ENCODE data around the gene MAMDC2.

The MAMDC2 gene

GRCh38 chr9:70143394-70144130, 99.9 kb downstream of the MAMDC2 start:
- ATAC-seq, result no peak
- Mint-ChIP-seq H3K36me3 (no peaks in the 10 kb centered on the region), H3K4me1 (peaks cover 6% of the 10 kb centered on the region), H3K27ac (no peak overlapping the region), H3K4me3 (no peak overlapping the region), H3K27me3 (peaks cover 20% of the 10 kb centered on the region), H3K9me3 (no peaks in the 10 kb centered on the region)

- Mint-ChIP-seq H3K4me3 (no peak overlapping the region), H3K27ac (no peak overlapping the region), H3K4me1 (peaks cover 6% of the 10 kb centered on the region), H3K36me3 (no peaks in the 10 kb centered on the region), H3K27me3 (peaks cover 20% of the 10 kb centered on the region), H3K9me3 (no peaks in the 10 kb centered on the region)
- no peak for ATAC-seq
These were observed 100.5 kb downstream of the MAMDC2 start for GRCh38 chr9:70144131-70144503.

DNA sequence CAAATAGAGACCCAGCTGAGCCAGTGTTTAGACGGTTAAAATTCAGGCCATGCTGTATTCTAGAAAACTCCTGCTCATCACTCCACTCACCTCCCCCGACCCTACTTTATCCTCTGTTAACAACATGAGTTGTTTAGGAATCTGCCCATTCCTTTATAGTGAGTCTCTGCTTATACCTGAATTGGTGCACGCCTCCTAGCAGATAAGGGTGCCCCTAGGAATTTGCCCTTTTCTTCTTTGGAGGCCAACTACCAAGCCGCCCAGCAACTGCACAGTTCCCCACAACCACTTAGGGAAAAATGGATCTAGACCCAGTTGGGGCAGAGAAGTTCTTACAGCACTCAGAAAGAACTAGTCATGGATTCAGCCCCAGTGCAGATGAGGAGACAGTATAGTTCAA, 102.3 kb downstream of the MAMDC2 start:
- ATAC-seq, result no peak
- H3K4me3 Mint-ChIP-seq, result no peak overlapping the region
- no peaks in the 10 kb centered on the region for H3K9me3 Mint-ChIP-seq
- H3K27ac Mint-ChIP-seq, result no peak overlapping the region
- H3K27me3 Mint-ChIP-seq, result peaks cover 20% of the 10 kb centered on the region
- H3K4me1 Mint-ChIP-seq, result peaks cover 6% of the 10 kb centered on the region
- H3K36me3 Mint-ChIP-seq, result no peaks in the 10 kb centered on the region

- H3K9me3 Mint-ChIP-seq, result no peaks in the 10 kb centered on the region
- peaks cover 6% of the 10 kb centered on the region for H3K4me1 Mint-ChIP-seq
These were observed 103.5 kb downstream of the MAMDC2 start for GRCh38 chr9:70147196-70147595.

GRCh38 chr9:70147651-70148050, 104.0 kb downstream of the MAMDC2 start:
- H3K4me1 Mint-ChIP-seq, result peaks cover 6% of the 10 kb centered on the region

More at GRCh38 chr9:70147196-70147595, 103.5 kb downstream of the MAMDC2 start:
- Mint-ChIP-seq H3K36me3 (no peaks in the 10 kb centered on the region), H3K27me3 (peaks cover 12% of the 10 kb centered on the region), H3K4me3 (no peak overlapping the region), H3K27ac (no peak overlapping the region)
- no peak for ATAC-seq

DNA sequence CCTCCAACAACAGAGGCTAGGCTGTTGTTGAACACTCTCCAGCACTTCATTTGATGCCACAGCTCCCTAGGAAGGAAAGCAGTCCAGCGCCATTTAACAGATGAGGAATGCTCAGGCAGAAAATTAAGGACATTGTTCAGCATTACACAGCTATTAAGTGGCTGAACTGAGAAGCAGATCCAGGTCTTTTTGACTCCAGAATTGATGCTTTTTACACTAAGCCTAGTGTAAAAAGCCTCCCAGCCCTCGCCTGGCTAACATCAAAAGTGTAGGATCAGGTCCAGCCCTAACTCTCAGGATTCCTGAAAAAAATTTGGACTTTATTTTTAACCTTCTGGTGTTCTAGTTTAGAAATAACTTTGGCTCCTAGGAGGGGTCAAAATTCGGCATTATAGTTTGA, 108.7 kb downstream of the MAMDC2 start:
- Mint-ChIP-seq H3K4me3 (no peak overlapping the region), H3K27me3 (peaks cover 24% of the 10 kb centered on the region), H3K36me3 (no peaks in the 10 kb centered on the region), H3K4me1 (peaks cover 3% of the 10 kb centered on the region), H3K27ac (no peak overlapping the region), H3K9me3 (no peaks in the 10 kb centered on the region)
- ATAC-seq, result no peak

More at GRCh38 chr9:70147651-70148050, 104.0 kb downstream of the MAMDC2 start:
- Mint-ChIP-seq H3K27me3 (peaks cover 9% of the 10 kb centered on the region), H3K27ac (no peak overlapping the region), H3K9me3 (no peaks in the 10 kb centered on the region), H3K36me3 (no peaks in the 10 kb centered on the region), H3K4me3 (no peak overlapping the region)
- ATAC-seq, result no peak

GRCh38 chr9:70156729-70157128, 113.1 kb downstream of the MAMDC2 start:
- H3K27me3 Mint-ChIP-seq, result peaks cover 22% of the 10 kb centered on the region
- H3K4me3 Mint-ChIP-seq, result no peak overlapping the region
- H3K36me3 Mint-ChIP-seq, result no peaks in the 10 kb centered on the region
- no peak for ATAC-seq
- H3K4me1 Mint-ChIP-seq, result no peaks in the 10 kb centered on the region
- H3K27ac Mint-ChIP-seq, result no peak overlapping the region
- no peaks in the 10 kb centered on the region for H3K9me3 Mint-ChIP-seq

DNA sequence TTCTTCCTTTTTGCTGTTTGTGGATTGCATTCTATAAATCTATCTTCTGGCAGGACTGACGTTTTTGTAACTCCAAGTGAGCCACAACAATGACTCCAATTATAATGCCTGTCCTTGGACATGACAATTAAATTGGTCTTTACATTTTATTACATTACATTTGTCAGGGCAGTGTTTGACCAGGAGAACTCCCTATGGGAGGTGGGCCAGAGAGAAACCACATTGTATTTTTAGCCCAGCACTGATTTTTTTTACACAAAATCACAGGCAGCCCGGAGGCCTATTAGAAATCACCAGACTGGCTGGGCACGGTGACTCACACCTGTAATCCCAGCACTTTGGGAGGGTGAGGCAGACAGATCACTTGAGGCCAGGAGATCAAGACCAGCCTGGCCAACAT, 116.0 kb downstream of the MAMDC2 start:
- Mint-ChIP-seq H3K4me1 (no peaks in the 10 kb centered on the region), H3K27me3 (peaks cover 22% of the 10 kb centered on the region)
- no peak for ATAC-seq

GRCh38 chr9:70160686-70161600, 117.3 kb downstream of the MAMDC2 start:
- no peaks in the 10 kb centered on the region for H3K9me3 Mint-ChIP-seq
- no peak for ATAC-seq
- peaks cover 10% of the 10 kb centered on the region for H3K27me3 Mint-ChIP-seq
- H3K4me1 Mint-ChIP-seq, result no peaks in the 10 kb centered on the region
- H3K27ac Mint-ChIP-seq, result no peak overlapping the region
- no peak overlapping the region for H3K4me3 Mint-ChIP-seq
- no peaks in the 10 kb centered on the region for H3K36me3 Mint-ChIP-seq

More for the DNA sequence above, 116.0 kb downstream of the MAMDC2 start:
- Mint-ChIP-seq H3K4me3 (no peak overlapping the region), H3K36me3 (no peaks in the 10 kb centered on the region), H3K27ac (no peak overlapping the region), H3K9me3 (no peaks in the 10 kb centered on the region)

DNA sequence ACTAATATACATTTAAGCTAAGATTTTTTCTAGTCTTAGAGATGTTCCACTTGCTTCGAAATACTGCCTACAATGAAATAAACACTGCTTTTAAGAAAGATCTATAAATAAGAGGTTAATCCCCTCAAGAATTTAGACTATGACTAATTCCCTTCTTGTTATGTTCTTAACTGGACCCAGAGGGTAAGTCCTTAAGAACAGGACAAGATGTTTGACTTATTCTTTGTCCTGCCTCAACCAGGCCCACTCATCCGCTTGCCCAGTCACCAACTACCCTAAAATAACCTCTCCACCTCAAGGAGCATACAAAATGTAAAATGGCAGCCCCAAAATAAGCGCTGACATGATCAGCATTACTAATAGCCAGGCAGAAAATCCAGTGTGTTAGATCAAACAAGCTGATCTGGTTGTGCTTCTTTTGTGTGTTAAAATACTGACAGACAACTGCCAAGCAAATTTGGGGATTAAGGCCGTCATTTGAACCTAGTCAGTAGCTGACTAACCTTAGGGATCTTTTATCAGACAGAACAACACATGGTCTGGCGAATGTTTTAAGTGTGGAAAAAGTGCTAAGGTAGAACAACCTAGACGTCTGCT, 121.5 kb downstream of the MAMDC2 start:
- no peaks in the 10 kb centered on the region for H3K4me1 Mint-ChIP-seq
- H3K27me3 Mint-ChIP-seq, result no peaks in the 10 kb centered on the region
- H3K36me3 Mint-ChIP-seq, result no peaks in the 10 kb centered on the region
- ATAC-seq, result no peak
- H3K27ac Mint-ChIP-seq, result no peak overlapping the region
- no peaks in the 10 kb centered on the region for H3K9me3 Mint-ChIP-seq
- H3K4me3 Mint-ChIP-seq, result no peak overlapping the region

DNA sequence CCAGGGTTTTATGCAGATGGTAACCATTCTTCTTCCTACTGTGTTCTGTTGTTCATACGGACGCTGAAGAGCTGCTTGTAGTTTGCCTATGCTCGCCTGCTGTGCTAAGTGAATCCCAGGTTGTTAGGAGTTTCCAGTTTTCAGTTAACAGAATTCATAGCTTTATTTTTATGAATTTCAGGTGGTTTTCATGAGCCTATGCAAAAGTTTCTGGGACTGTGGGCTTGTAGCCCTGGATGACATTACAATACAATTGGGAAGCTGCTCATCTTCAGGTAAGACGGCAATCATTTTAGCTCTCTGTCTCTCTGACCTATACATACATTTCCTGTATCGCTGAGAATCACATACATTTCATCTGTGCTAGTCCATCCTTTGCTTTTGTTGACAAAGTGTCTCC, 124.9 kb downstream of the MAMDC2 start:
- Mint-ChIP-seq H3K27ac (no peak overlapping the region), H3K9me3 (no peaks in the 10 kb centered on the region), H3K4me3 (no peak overlapping the region), H3K4me1 (no peaks in the 10 kb centered on the region), H3K36me3 (no peaks in the 10 kb centered on the region), H3K27me3 (no peaks in the 10 kb centered on the region)
- no peak for ATAC-seq

DNA sequence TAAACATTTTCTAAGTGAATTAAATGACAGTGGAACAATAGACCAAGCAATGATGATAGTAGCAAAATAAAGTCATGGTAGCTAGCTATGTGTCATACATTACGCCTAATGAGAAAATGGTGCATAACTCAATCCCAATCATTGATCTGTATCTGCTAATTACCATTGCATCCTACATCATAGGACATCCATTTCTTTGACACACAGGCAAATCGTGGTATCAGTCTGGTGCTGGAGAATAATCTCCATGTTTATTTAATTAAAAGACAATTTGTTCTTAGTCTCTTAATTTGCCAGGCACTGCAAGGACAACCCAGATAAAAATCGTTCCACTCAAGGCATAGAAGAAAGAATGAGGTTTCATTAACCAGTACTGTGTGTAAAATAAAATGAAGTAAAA, 125.6 kb downstream of the MAMDC2 start:
- Mint-ChIP-seq H3K4me3 (no peak overlapping the region), H3K4me1 (no peaks in the 10 kb centered on the region), H3K36me3 (no peaks in the 10 kb centered on the region), H3K9me3 (no peaks in the 10 kb centered on the region), H3K27me3 (no peaks in the 10 kb centered on the region), H3K27ac (no peak overlapping the region)
- no peak for ATAC-seq

- Mint-ChIP-seq H3K4me3 (no peak overlapping the region), H3K4me1 (no peaks in the 10 kb centered on the region), H3K27ac (no peak overlapping the region), H3K9me3 (no peaks in the 10 kb centered on the region), H3K27me3 (no peaks in the 10 kb centered on the region), H3K36me3 (no peaks in the 10 kb centered on the region)
- no peak for ATAC-seq
These were observed 126.6 kb downstream of the MAMDC2 start for GRCh38 chr9:70170151-70170790.

- Mint-ChIP-seq H3K9me3 (no peaks in the 10 kb centered on the region), H3K27ac (no peak overlapping the region), H3K27me3 (no peaks in the 10 kb centered on the region), H3K4me3 (no peak overlapping the region), H3K4me1 (no peaks in the 10 kb centered on the region), H3K36me3 (no peaks in the 10 kb centered on the region)
- no peak for ATAC-seq
These were observed 128.9 kb downstream of the MAMDC2 start for GRCh38 chr9:70172532-70172931.

DNA sequence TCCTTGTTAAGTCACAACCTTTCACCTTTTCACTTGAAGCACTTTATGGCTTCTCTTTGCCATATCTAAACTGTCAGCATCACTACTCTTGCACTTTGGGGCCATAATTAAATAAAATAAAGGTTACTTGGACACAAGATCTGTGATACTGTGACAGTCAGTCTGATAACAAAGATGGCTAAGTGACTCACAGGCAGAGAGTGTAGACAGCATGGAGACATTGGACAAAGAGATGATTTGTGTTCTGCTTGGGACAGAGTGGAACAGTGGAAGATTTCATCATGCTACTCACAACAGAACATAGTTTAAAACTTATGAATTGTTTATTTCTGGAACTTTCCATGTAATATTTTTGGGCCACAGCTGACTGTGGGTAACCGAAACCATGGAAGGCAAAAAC, 133.5 kb downstream of the MAMDC2 start:
- H3K4me3 Mint-ChIP-seq, result no peak overlapping the region
- no peak for ATAC-seq
- no peaks in the 10 kb centered on the region for H3K4me1 Mint-ChIP-seq
- H3K27me3 Mint-ChIP-seq, result no peaks in the 10 kb centered on the region
- no peak overlapping the region for H3K27ac Mint-ChIP-seq
- H3K9me3 Mint-ChIP-seq, result peaks cover 8% of the 10 kb centered on the region
- H3K36me3 Mint-ChIP-seq, result no peaks in the 10 kb centered on the region

Data from stimulated activated memory B cell treated with anti-CD40 and anti-IgM and Interleukin-4, amounts not matched to agents 10 μg/mL and 1 μg/mL and 100 μg/mL, for 72 hours (primary cell).